SK-N-SH treated with all-trans-retinoic acid at 6 μM for 48 hours (cell line): Measurements from ENCODE around the gene LHFPL3.

Experiments
- ARNTL ChIP-seq: fragments of 450-650 bp; formaldehyde crosslinking; IDR thresholded peaks from 2 replicates; pipeline ENCODE4 v1.5.0; 2020; ENCODE audit warnings: low read depth, mild to moderate bottlenecking, moderate library complexity, borderline replicate concordance
- CSDC2 ChIP-seq: fragments of 250-450 bp; sonication (Bioruptor Pico); IDR thresholded peaks from 2 replicates; pipeline ENCODE4 v1.5.0; 2020; ENCODE audit warnings: mild to moderate bottlenecking, moderate library complexity
- CSRNP3 ChIP-seq: fragments of 250-450 bp; sonication (Bioruptor Pico); IDR thresholded peaks from 2 replicates; pipeline ENCODE4 v1.5.1; 2021; ENCODE audit warnings: mild to moderate bottlenecking, moderate library complexity
- PATZ1 ChIP-seq: fragments of 250-450 bp; sonication (Bioruptor Pico); IDR thresholded peaks from 2 replicates; pipeline ENCODE4 v1.8.0; 2020; ENCODE audit warnings: mild to moderate bottlenecking, moderate library complexity, borderline replicate concordance
- TCF4 ChIP-seq: fragments of 250-450 bp; sonication (Bioruptor Pico); IDR thresholded peaks from 2 replicates; pipeline ENCODE4 v1.8.0; 2021; ENCODE audit warnings: mild to moderate bottlenecking, moderate library complexity, borderline replicate concordance

- TF ChIP-seq PATZ1 (CRISPR knock-in tag) (no peak), CSRNP3 (CRISPR knock-in tag) (no peak), ARNTL (CRISPR knock-in tag) (no peak), CSDC2 (no peak), TCF4 (CRISPR knock-in tag) (no peak)
Observed at GRCh38 chr7:104723001-104723400, 394.6 kb downstream of the LHFPL3 start.
